SK-N-SH (cell line): Measurements from ENCODE around the gene SBF2. TPM values are rescaled to one million over a fixed set of nuclear protein-coding genes. Genes with fewer than 3 reads are reported as not detected.

Experiments used
- CTCF ChIA-PET: fragments of 300-600, 350-600 bp; formaldehyde crosslinking; extraction: SDS; loops from one replicate; lab custom pipeline; 2021; lab: Yijun Ruan, JAX
- POLR2A ChIA-PET: fragments of 350-600 bp; sonication (Branson Sonifier 250); formaldehyde crosslinking; extraction: SDS; loops from one replicate; lab custom pipeline; 2020; ENCODE audit warnings: antibody characterized with exemption, inconsistent platforms; lab: Yijun Ruan, JAX
- DNase-seq: peaks from one replicate; pipeline ENCODE4 v3.0.0; 2012
- H2AFZ ChIP-seq: fragments of 200-600 bp; sonication (generic); 2 replicates; pipeline ENCODE4 v1.8.1; 2016; ENCODE audit warnings: antibody characterized with exemption, mild to moderate bottlenecking, low read depth
- H3F3A ChIP-seq: fragments of 200-600 bp; sonication (generic); replicated peaks from 2 replicates; pipeline ENCODE3; 2016; ENCODE audit warnings: antibody characterized with exemption, mild to moderate bottlenecking; ENCODE audit not compliant: insufficient read depth
- H3K27ac ChIP-seq, 2 experiments: fragments of 200-500 bp in 1 of 2; fragments of 200-600 bp in 1 of 2; sonication (Bioruptor generic) in 1 of 2; sonication (generic), shearing (Covaris generic) in 1 of 2; 2 replicates each; pipeline versions ENCODE4 v1.5.1 to v1.6.1; 2014 to 2016; ENCODE audit warnings: low read depth in 2 of 2, inconsistent platforms in 1 of 2, low read length in 1 of 2, mild to moderate bottlenecking in 1 of 2, mixed read lengths in 1 of 2
- H3K27me3 ChIP-seq: fragments of 200-600 bp; sonication (generic), shearing (Covaris generic); 2 replicates; pipeline ENCODE4 v1.6.1; 2016; ENCODE audit warnings: mixed run types; ENCODE audit not compliant: insufficient read depth
- H3K36me3 ChIP-seq, 2 experiments: fragments of 200-500 bp in 1 of 2; fragments of 200-600 bp in 1 of 2; sonication (Bioruptor generic) in 1 of 2; sonication (generic) in 1 of 2; replicated peaks in 1 of 2; 2 replicates each; pipeline versions ENCODE3 to v1.5.1; 2014 to 2016; ENCODE audit warnings: low read length in 1 of 2, mild to moderate bottlenecking in 1 of 2; ENCODE audit not compliant: insufficient read depth in 2 of 2, control insufficient read depth in 1 of 2
- H3K4me1 ChIP-seq, 2 experiments: fragments of 200-500 bp in 1 of 2; fragments of 200-600 bp in 1 of 2; sonication (Bioruptor generic) in 1 of 2; sonication (generic), shearing (Covaris generic) in 1 of 2; 2 replicates each; pipeline versions ENCODE4 v1.5.1 to v1.6.1; 2014 to 2016; ENCODE audit warnings: low read depth in 1 of 2, low read length in 1 of 2, mixed run types in 1 of 2; ENCODE audit not compliant: insufficient read depth in 2 of 2, control insufficient read depth in 1 of 2
- H3K4me2 ChIP-seq: fragments of 200-600 bp; sonication (generic), shearing (Covaris generic); 2 replicates; pipeline ENCODE4 v1.6.1; 2017; ENCODE audit warnings: mixed run types
- H3K4me3 ChIP-seq, 2 experiments: fragments of 200-500 bp in 1 of 2; fragments of 200-600 bp in 1 of 2; sonication (Bioruptor generic) in 1 of 2; sonication (generic), shearing (Covaris generic) in 1 of 2; 2 replicates each; pipeline versions ENCODE4 v1.5.1 to v1.8.1; 2014 to 2016; ENCODE audit warnings: low read depth in 2 of 2, inconsistent platforms in 1 of 2, low read length in 1 of 2, mild to moderate bottlenecking in 1 of 2, mixed read lengths in 1 of 2, moderate library complexity in 1 of 2
- H3K79me2 ChIP-seq: fragments of 200-600 bp; sonication (generic); 2 replicates; pipeline ENCODE4 v1.8.1; 2017; ENCODE audit warnings: mild to moderate bottlenecking; ENCODE audit not compliant: insufficient read depth
- H3K9ac ChIP-seq: fragments of 200-600 bp; sonication (generic); 2 replicates; pipeline ENCODE4 v1.6.1; 2017; ENCODE audit warnings: mixed run types
- H3K9me2 ChIP-seq: fragments of 200-600 bp; sonication (generic); 2 replicates; pipeline ENCODE4 v1.6.1; 2017; ENCODE audit warnings: mixed run types
- H3K9me3 ChIP-seq: fragments of 200-600 bp; sonication (generic); 2 replicates; pipeline ENCODE4 v1.6.1; 2017; ENCODE audit warnings: mixed run types, mild to moderate bottlenecking, moderate library complexity
- H4K20me1 ChIP-seq: fragments of 200-600 bp; sonication (generic); 2 replicates; pipeline ENCODE4 v1.6.1; 2017; ENCODE audit warnings: mild to moderate bottlenecking, mixed run types; ENCODE audit not compliant: insufficient read depth
- EP300 ChIP-seq, 2 experiments: IDR thresholded peaks; 2 replicates each; pipeline versions ENCODE4 v1.4.0 to v1.6.1; 2012; ENCODE audit warnings: borderline replicate concordance in 1 of 2, low read depth in 1 of 2, low read length in 1 of 2
- EZH2phosphoT487 ChIP-seq: fragments of 200-600 bp; sonication (generic); IDR thresholded peaks from 2 replicates; pipeline ENCODE4 v1.6.1; 2017; ENCODE audit warnings: low read depth, mixed run types, mild to moderate bottlenecking, antibody characterized with exemption, moderate library complexity, borderline replicate concordance
- GABPA ChIP-seq: IDR thresholded peaks from 2 replicates; pipeline ENCODE4 v1.4.0; 2012; ENCODE audit warnings: low read depth, mild to moderate bottlenecking
- GATA2 ChIP-seq: sonication (generic); formaldehyde crosslinking; IDR thresholded peaks from 2 replicates; pipeline ENCODE4 v1.5.0; 2020; ENCODE audit warnings: mild to moderate bottlenecking, missing genetic modification reagents
- JUND ChIP-seq: IDR thresholded peaks from 2 replicates; pipeline ENCODE4 v1.4.0; 2012
- MAX ChIP-seq: IDR thresholded peaks from 2 replicates; pipeline ENCODE4 v1.4.0; 2012; ENCODE audit warnings: low read depth
- POLR2AphosphoS5 ChIP-seq: IDR thresholded peaks from 2 replicates; pipeline ENCODE4 v1.6.1; 2012; ENCODE audit warnings: low read depth, low read length
- RAD21 ChIP-seq: IDR thresholded peaks from 2 replicates; pipeline ENCODE4 v1.6.1; 2012; ENCODE audit warnings: mild to moderate bottlenecking, low read length
- REST ChIP-seq: IDR thresholded peaks from 2 replicates; pipeline ENCODE4 v1.6.1; 2012; ENCODE audit warnings: mild to moderate bottlenecking, low read depth, low read length, moderate library complexity
- TAF1 ChIP-seq: IDR thresholded peaks from 2 replicates; pipeline ENCODE4 v1.6.1; 2012; ENCODE audit warnings: low read depth, mild to moderate bottlenecking, low read length, moderate library complexity, borderline replicate concordance
- USF2 ChIP-seq: fragments of 150-350 bp; IDR thresholded peaks from 2 replicates; pipeline ENCODE4 v1.6.1; 2017; ENCODE audit warnings: antibody characterized with exemption, low read length, low read depth, borderline replicate concordance
- WGBS: methylation state at CpG from one replicate; pipeline ENCODE4 v1.1.6; 2017; ENCODE audit warnings: low lambda C conversion rate; 5-methylcytosine and 5-hydroxymethylcytosine counted together
- polyA plus RNA-seq, 3 experiments: library from polyadenylated mRNA; depleted of rRNA; stranded (reverse); fragments of >200 nt; gene quantifications; 2 replicates each; pipeline ENCODE4 v1.2.3, GENCODE V29; 2012

SBF2 gene
- polyA plus RNA-seq, 1 of the 3 experiments (the other 2 are of a cell fraction): 23.0 TPM

- CTCF ChIA-PET: interaction anchor here (0.7 to 1.5 kb wide), 6 partner anchors 9 to 238 kb away, joined by 3 to 4 read pairs (median 4); no protein-coding TSS in a partner anchor
- no peaks in the 10 kb centered on the region for H4K20me1 ChIP-seq
- 78% methylated on average over 3 of the region's 3 CpGs for WGBS
Measured at GRCh38 chr11:10067629-10068300, 226.3 kb downstream of the SBF2 start.

GRCh38 chr11:10066441-10066840 lies 227.6 kb downstream of the SBF2 start:
- Histone ChIP-seq H3K9ac (no peak overlapping the region), H3K9me3 (no peaks in the 10 kb centered on the region), H3K9me2 (no peaks in the 10 kb centered on the region), H3F3A (peaks cover 8% of the 10 kb centered on the region), H4K20me1 (no peaks in the 10 kb centered on the region), H3K36me3 (no peaks in the 10 kb centered on the region), H3K27ac (peak overlapping the region in 1 of 2 experiments; percentile 85; a peak in 2 of 4 replicates), H3K4me1 (peaks cover 0 to 7% of the 10 kb centered on the region in 2 experiments; a peak in 3 of 4 replicates), H3K4me2 (no peak overlapping the region), H2AFZ (no peak overlapping the region), H3K27me3 (no peaks in the 10 kb centered on the region), H3K79me2 (peaks cover 35% of the 10 kb centered on the region), H3K4me3 (no peak overlapping the region)
- peak; percentile 22 for DNase-seq
- POLR2A ChIA-PET: no interaction called here
- WGBS: 26% methylated on average over 4 of the region's 4 CpGs
- CTCF ChIA-PET: no interaction called here
- TF ChIP-seq USF2 (no peak), POLR2AphosphoS5 (no peak), MAX (no peak), GATA2 (peak; percentile 75), TAF1 (no peak), REST (no peak), EZH2phosphoT487 (no peak), EP300 (IDR thresholded peaks at IDR 0.05; ENCODE audit: borderline replicate concordance in 1 of 2, low read depth in 1 of 2, low read length in 1 of 2) (0 out of 4 replicates have a peak, but pooled peaks of 1 of the 2 experiments have one; percentile 27), RAD21 (peak; percentile 8; the same call in 1 of the 2 replicates)

More at GRCh38 chr11:10067629-10068300, 226.3 kb downstream of the SBF2 start:
- Histone ChIP-seq H3K36me3 (no peaks in the 10 kb centered on the region), H3K9me2 (no peaks in the 10 kb centered on the region), H3F3A (peaks cover 8% of the 10 kb centered on the region), H3K9ac (no peak overlapping the region), H3K4me2 (no peak overlapping the region), H3K4me1 (peaks cover 0 to 7% of the 10 kb centered on the region in 2 experiments; a peak in 3 of 4 replicates), H3K4me3 (no peak overlapping the region), H3K79me2 (peaks cover 22% of the 10 kb centered on the region), H3K27ac (peak overlapping the region in 1 of 2 experiments; percentile 85; a peak in 2 of 4 replicates), H3K9me3 (no peaks in the 10 kb centered on the region), H2AFZ (no peak overlapping the region), H3K27me3 (no peaks in the 10 kb centered on the region)
- TF ChIP-seq GABPA (no peak), POLR2AphosphoS5 (no peak), JUND (no peak)
- peak; percentile 24 for DNase-seq
- POLR2A ChIA-PET: no interaction called here
